Mesenchymal stem cell (in vitro differentiated cells and primary cell): ENCODE results near the gene ECD. TPM values are rescaled to one million over a fixed set of nuclear protein-coding genes. Genes with fewer than 3 reads are reported as not detected.

Source experiments
- DNase-seq: peaks from one replicate; pipeline ENCODE4 v3.0.0-alpha.2; 2013
- H2AFZ ChIP-seq: one replicate; pipeline ENCODE4 v1.6.1; 2013; ENCODE audit warnings: low read depth, mild to moderate bottlenecking, control low read depth, inconsistent platforms, low read length, moderate library complexity
- H2AK5ac ChIP-seq: 2 replicates; pipeline ENCODE4 v1.6.1; 2013; ENCODE audit warnings: low read length, moderate library complexity, mild to moderate bottlenecking, inconsistent platforms; ENCODE audit not compliant: severe bottlenecking
- H2BK120ac ChIP-seq: one replicate; pipeline ENCODE4 v1.6.1; 2013; ENCODE audit warnings: low read depth, mild to moderate bottlenecking, inconsistent platforms, low read length, moderate library complexity
- H2BK12ac ChIP-seq, 2 experiments: one replicate each; pipeline ENCODE4 v1.6.1; 2013; ENCODE audit warnings: inconsistent platforms in 2 of 2, low read length in 2 of 2, mild to moderate bottlenecking in 2 of 2, moderate library complexity in 2 of 2, control low read depth in 1 of 2
- H2BK15ac ChIP-seq: one replicate; pipeline ENCODE4 v1.6.1; 2013; ENCODE audit warnings: mild to moderate bottlenecking, low read depth, inconsistent platforms; ENCODE audit not compliant: poor library complexity, severe bottlenecking
- H2BK5ac ChIP-seq: 2 replicates; pipeline ENCODE4 v1.6.1; 2013; ENCODE audit warnings: low read depth, mild to moderate bottlenecking, low read length, control low read depth, inconsistent platforms; ENCODE audit not compliant: poor library complexity, severe bottlenecking
- H3K14ac ChIP-seq, 2 experiments: one replicate each; pipeline ENCODE4 v1.6.1; 2013; ENCODE audit warnings: inconsistent platforms in 2 of 2, low read length in 2 of 2, control low read depth in 1 of 2, mild to moderate bottlenecking in 1 of 2, moderate library complexity in 1 of 2
- H3K18ac ChIP-seq, 2 experiments: one replicate each; pipeline ENCODE4 v1.6.1; 2013; ENCODE audit warnings: inconsistent platforms in 2 of 2, low read length in 2 of 2, control low read depth in 1 of 2, low read depth in 1 of 2, mild to moderate bottlenecking in 1 of 2
- H3K23ac ChIP-seq, 2 experiments: one replicate each; pipeline ENCODE4 v1.6.1; 2013; ENCODE audit warnings: inconsistent platforms in 2 of 2, low read length in 2 of 2, mild to moderate bottlenecking in 2 of 2, moderate library complexity in 2 of 2, control low read depth in 1 of 2
- H3K27ac ChIP-seq: 2 replicates; pipeline ENCODE4 v1.5.1; 2013; ENCODE audit warnings: mild to moderate bottlenecking, moderate library complexity, low read length, control low read depth, inconsistent platforms; ENCODE audit not compliant: poor library complexity, severe bottlenecking
- H3K27me3 ChIP-seq, 2 experiments: 2 replicates each; pipeline versions ENCODE4 v1.6.1 to v1.7.0; 2013; ENCODE audit warnings: low read length in 2 of 2, mild to moderate bottlenecking in 2 of 2, moderate library complexity in 2 of 2, control low read depth in 1 of 2, inconsistent platforms in 1 of 2; ENCODE audit not compliant: control insufficient read depth in 1 of 2, insufficient read depth in 1 of 2
- H3K36me3 ChIP-seq, 2 experiments: 2 replicates each; pipeline versions ENCODE4 v1.6.1 to v1.7.0; 2013; ENCODE audit warnings: low read length in 2 of 2, control low read depth in 1 of 2, inconsistent platforms in 1 of 2, low read depth in 1 of 2, mild to moderate bottlenecking in 1 of 2; ENCODE audit not compliant: insufficient read depth in 2 of 2, control insufficient read depth in 1 of 2
- H3K4ac ChIP-seq, 2 experiments: one replicate each; pipeline ENCODE4 v1.6.1; 2013; ENCODE audit warnings: inconsistent platforms in 2 of 2, low read length in 2 of 2, mild to moderate bottlenecking in 2 of 2, moderate library complexity in 2 of 2, control low read depth in 1 of 2, low read depth in 1 of 2
- H3K4me1 ChIP-seq: 2 replicates; pipeline ENCODE4 v1.6.1; 2013; ENCODE audit warnings: low read depth, low read length, control low read depth; ENCODE audit not compliant: control insufficient read depth, insufficient read depth
- H3K4me2 ChIP-seq: 2 replicates; pipeline ENCODE4 v1.6.1; 2013; ENCODE audit warnings: low read length, mild to moderate bottlenecking, inconsistent platforms; ENCODE audit not compliant: poor library complexity, severe bottlenecking
- H3K4me3 ChIP-seq, 2 experiments: 2 replicates each; pipeline versions ENCODE4 v1.5.1 to v1.7.0; 2013; ENCODE audit warnings: low read length in 2 of 2, mild to moderate bottlenecking in 2 of 2, control low read depth in 1 of 2, low read depth in 1 of 2; ENCODE audit not compliant: insufficient read depth in 1 of 2
- H3K79me1 ChIP-seq: replicated peaks from 2 replicates; pipeline ENCODE4 v1.6.1; 2013; ENCODE audit warnings: mild to moderate bottlenecking, control low read depth, low read length, inconsistent platforms; ENCODE audit not compliant: poor library complexity, severe bottlenecking
- H3K9ac ChIP-seq: 2 replicates; pipeline ENCODE4 v1.7.0; 2013; ENCODE audit warnings: mild to moderate bottlenecking, low read length, moderate library complexity
- H3K9me3 ChIP-seq: 2 replicates; pipeline ENCODE4 v1.7.0; 2013; ENCODE audit warnings: mild to moderate bottlenecking, low read length; ENCODE audit not compliant: control insufficient read depth
- H4K8ac ChIP-seq: one replicate; pipeline ENCODE4 v1.6.1; 2013; ENCODE audit warnings: inconsistent platforms, mild to moderate bottlenecking, low read length, moderate library complexity
- H4K91ac ChIP-seq: one replicate; pipeline ENCODE4 v1.6.1; 2013; ENCODE audit warnings: mild to moderate bottlenecking, low read length, inconsistent platforms
- WGBS: methylation state at CpG from one replicate; pipeline ENCODE4 v1.1.7; 2013; ENCODE audit warnings: mixed read lengths; 5-methylcytosine and 5-hydroxymethylcytosine counted together
- small RNA-seq: library from polyadenylated mRNA; stranded (forward); fragments of <200 nt; extraction: miRNeasy Mini kit (QIAGEN cat#:217004); gene quantifications from one replicate; pipeline ENCODE3, GENCODE V24; 2013; ENCODE audit warnings: low read depth

Gene ECD

GRCh38 chr10:73086816-73087215 is 81.0 kb downstream of the ECD start:
- DNase-seq = no peak
- Histone ChIP-seq H4K91ac (no peak overlapping the region), H3K36me3 (peaks cover 0 to 6% of the 10 kb centered on the region in 2 experiments), H3K23ac (no peak overlapping the region), H2AFZ (no peak overlapping the region), H3K14ac (no peak overlapping the region), H3K4me3 (no peak overlapping the region), H3K79me1 (peaks cover 17% of the 10 kb centered on the region), H3K18ac (no peak overlapping the region), H3K27ac (no peak overlapping the region), H3K9ac (no peak overlapping the region), H3K9me3 (no peaks in the 10 kb centered on the region), H3K4me1 (peaks cover 2% of the 10 kb centered on the region), H2BK120ac (no peak overlapping the region), H3K27me3 (no peaks in the 10 kb centered on the region), H2BK12ac (no peak overlapping the region), H3K4me2 (no peak overlapping the region), H2AK5ac (no peak overlapping the region), H2BK5ac (no peak overlapping the region), H3K4ac (no peak overlapping the region), H2BK15ac (no peak overlapping the region), H4K8ac (no peak overlapping the region)
- WGBS = 94% methylated on average over 2 of the region's 4 CpGs

GRCh38 chr10:73084209-73084608 is 83.6 kb downstream of the ECD start:
- Histone ChIP-seq H3K14ac (no peak overlapping the region), H3K4ac (no peak overlapping the region), H4K8ac (no peak overlapping the region), H3K27me3 (no peaks in the 10 kb centered on the region), H3K4me1 (peaks cover 2% of the 10 kb centered on the region), H3K9me3 (no peaks in the 10 kb centered on the region), H2AFZ (no peak overlapping the region), H3K9ac (no peak overlapping the region), H2BK5ac (no peak overlapping the region), H3K27ac (no peak overlapping the region), H2BK12ac (no peak overlapping the region), H3K23ac (no peak overlapping the region), H3K4me3 (no peak overlapping the region), H3K4me2 (no peak overlapping the region), H2BK15ac (no peak overlapping the region), H3K36me3 (peaks cover under 1 to 2% of the 10 kb centered on the region in 2 experiments), H4K91ac (no peak overlapping the region), H3K18ac (no peak overlapping the region), H2AK5ac (no peak overlapping the region), H3K79me1 (peaks cover 12% of the 10 kb centered on the region), H2BK120ac (no peak overlapping the region)
- WGBS = 100% methylated on average over 1 of the region's 5 CpGs
- peak; percentile 5 for DNase-seq

Small RNA genes lying within 50 kb of the gene (small RNA-seq; reads per million reads assigned to genes)
- not detected for gene RF00019
- gene SNORA11F = not detected
